Natural killer cell (primary cell): Measurements from ENCODE around the gene ZNF316. TPM values are rescaled to one million over a fixed set of nuclear protein-coding genes. Genes with fewer than 3 reads are reported as not detected.

Source experiments
- ATAC-seq, 3 donors: fragments of 150-1000 bp in 2 of 3; fragments of 200-7000 bp in 1 of 3; cut with Tn5 transposase; 1 replicate in 1 of 3; 2 replicates in 2 of 3; pipeline ENCODE4 v1.10.0; 2021; ENCODE audit warnings: mild to moderate bottlenecking in 2 of 3, moderate library complexity in 2 of 3
- DNase-seq, 2 donors: peaks; one replicate each; pipeline versions ENCODE4 v3.0.0 to v3.0.0-alpha.2; 2013 to 2021; ENCODE audit warnings: mixed read lengths in 1 of 2
- H3K27ac ChIP-seq: one replicate; pipeline ENCODE4 v1.5.1; 2013; ENCODE audit warnings: mild to moderate bottlenecking, low read length
- H3K27me3 ChIP-seq: one replicate; pipeline ENCODE4 v1.6.1; 2013; ENCODE audit warnings: low read length; ENCODE audit not compliant: control insufficient read depth, insufficient read depth
- H3K36me3 ChIP-seq: one replicate; pipeline ENCODE4 v1.6.1; 2013; ENCODE audit warnings: low read length; ENCODE audit not compliant: control insufficient read depth, insufficient read depth
- H3K4me1 ChIP-seq: one replicate; pipeline ENCODE4 v1.6.1; 2013; ENCODE audit warnings: low read length; ENCODE audit not compliant: control insufficient read depth, insufficient read depth
- H3K4me3 ChIP-seq: one replicate; pipeline ENCODE4 v1.5.1; 2013; ENCODE audit warnings: low read length
- H3K9me3 ChIP-seq: one replicate; pipeline ENCODE4 v1.6.1; 2013; ENCODE audit warnings: low read length; ENCODE audit not compliant: control insufficient read depth, insufficient read depth
- H3K27ac Mint-ChIP-seq, 2 donors: one replicate each; pipeline ENCODE4 v1.8.0; 2022; ENCODE audit warnings: mild to moderate bottlenecking in 2 of 2, mixed read lengths in 2 of 2, moderate library complexity in 1 of 2
- H3K27me3 Mint-ChIP-seq, 2 donors: one replicate each; pipeline ENCODE4 v1.8.0; 2022; ENCODE audit warnings: low read depth in 2 of 2, mixed read lengths in 2 of 2
- H3K36me3 Mint-ChIP-seq: one replicate; pipeline ENCODE4 v1.8.0; 2022; ENCODE audit warnings: mixed read lengths
- H3K4me1 Mint-ChIP-seq, 2 donors: one replicate each; pipeline ENCODE4 v1.8.0; 2022; ENCODE audit warnings: mixed read lengths in 2 of 2
- H3K4me3 Mint-ChIP-seq: one replicate; pipeline ENCODE4 v1.8.0; 2022; ENCODE audit warnings: mild to moderate bottlenecking, moderate library complexity, mixed read lengths
- H3K9me3 Mint-ChIP-seq, 2 donors: one replicate each; pipeline ENCODE4 v1.8.0; 2022; ENCODE audit warnings: mixed read lengths in 2 of 2
- CTCF ChIP-seq: fragments of 200-600 bp; IDR thresholded peaks from one replicate; pipeline ENCODE4 v1.8.0; 2022; ENCODE audit warnings: antibody characterized with exemption
- WGBS: methylation state at CpG from one replicate; pipeline ENCODE4 v1.1.7; 2013; ENCODE audit warnings: missing lambda C conversion rate; ENCODE audit not compliant: insufficient coverage; 5-methylcytosine and 5-hydroxymethylcytosine counted together
- intact Hi-C: fragments of 100-400 bp; cut with micrococcal nuclease; formaldehyde crosslinking; loops from one replicate; pipeline ENCODE4 v1.14.2; 2022
- total RNA-seq, 4 donors: library from RNA; stranded (reverse); fragments of 120-200 nt in 1 of 4; gene quantifications; one replicate each; pipeline versions ENCODE4 v1.2.3 to v1.2.4, GENCODE V29; 2013 to 2022

The ZNF316 gene
- total RNA-seq, 3 donors from 2014 or later (not counting 1 experiment from before 2014, with no cell fraction given) = 46.2 to 59.6 (median 49.5) TPM

- Mint-ChIP-seq H3K27me3 (no peaks in the 10 kb centered on the region), H3K4me3 (no peak overlapping the region), H3K4me1 (peaks cover 0 to 13% of the 10 kb centered on the region in 2 donors), H3K9me3 (no peaks in the 10 kb centered on the region), H3K27ac (no peak overlapping the region), H3K36me3 (no peaks in the 10 kb centered on the region)
- Histone ChIP-seq H3K36me3 (peaks cover 9% of the 10 kb centered on the region), H3K9me3 (no peaks in the 10 kb centered on the region), H3K27ac (no peak overlapping the region), H3K4me1 (no peaks in the 10 kb centered on the region), H3K4me3 (no peak overlapping the region), H3K27me3 (no peaks in the 10 kb centered on the region)
- DNase-seq (no peak), ATAC-seq (no peak)
- intact Hi-C loops = no loop called here
- 98% methylated on average over 12 of the region's 12 CpGs for WGBS
- no peak for TF ChIP-seq CTCF
These were observed 28.3 kb upstream of the ZNF316 start for GRCh38 chr7:6608794-6609193.

DNA sequence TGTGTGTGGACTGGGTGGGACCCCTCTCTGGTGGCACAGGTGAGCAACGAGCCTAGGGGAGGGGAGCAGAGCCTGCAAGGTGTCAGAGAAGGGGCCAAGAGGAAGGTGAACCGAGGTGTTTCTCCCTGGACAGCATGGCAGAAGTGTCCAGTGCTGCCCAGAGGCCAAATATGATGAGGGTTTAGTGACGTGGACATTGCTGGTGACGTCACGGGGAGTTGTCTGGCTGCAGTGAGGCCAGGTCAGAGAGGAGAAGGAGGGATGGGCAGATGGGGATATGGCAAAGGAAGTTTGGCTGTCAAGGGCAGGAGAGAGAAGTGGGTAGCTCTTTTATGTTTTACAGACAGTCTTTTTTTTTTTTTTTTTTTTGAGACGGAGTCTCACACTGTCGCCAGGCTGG lies 24.3 kb upstream of the ZNF316 start:
- TF ChIP-seq CTCF = no peak
- Mint-ChIP-seq H3K36me3 (no peaks in the 10 kb centered on the region), H3K27ac (no peak overlapping the region), H3K9me3 (no peaks in the 10 kb centered on the region), H3K4me3 (no peak overlapping the region), H3K27me3 (peaks cover 0 to 3% of the 10 kb centered on the region in 2 donors), H3K4me1 (peaks cover 10 to 24% of the 10 kb centered on the region in 2 donors)
- no peaks in the 10 kb centered on the region for H3K36me3 ChIP-seq
- H3K27me3 ChIP-seq = no peaks in the 10 kb centered on the region
- intact Hi-C loops = no loop called here
- H3K27ac ChIP-seq = no peak overlapping the region
- H3K9me3 ChIP-seq = no peaks in the 10 kb centered on the region
- H3K4me1 ChIP-seq = peaks cover 21% of the 10 kb centered on the region
- H3K4me3 ChIP-seq = no peak overlapping the region
- no peak for ATAC-seq
- 82% methylated on average over 5 of the region's 7 CpGs for whole genome bisulfite sequencing
- DNase-seq = no peak

GRCh38 chr7:6613706-6614105 lies 23.4 kb upstream of the ZNF316 start:
- Histone ChIP-seq H3K27ac (no peak overlapping the region), H3K4me3 (no peak overlapping the region), H3K9me3 (no peaks in the 10 kb centered on the region), H3K36me3 (no peaks in the 10 kb centered on the region), H3K4me1 (peaks cover 21% of the 10 kb centered on the region), H3K27me3 (no peaks in the 10 kb centered on the region)
- no peak overlapping the region for H3K4me3 Mint-ChIP-seq
- H3K27me3 Mint-ChIP-seq = peaks cover 0 to 3% of the 10 kb centered on the region in 2 donors
- H3K9me3 Mint-ChIP-seq = no peaks in the 10 kb centered on the region
- ATAC-seq = no peak
- WGBS = 61% methylated on average over 2 of the region's 2 CpGs
- TF ChIP-seq CTCF = no peak
- no peak overlapping the region for H3K27ac Mint-ChIP-seq
- no peaks in the 10 kb centered on the region for H3K36me3 Mint-ChIP-seq
- DNase-seq = no peak
- H3K4me1 Mint-ChIP-seq = peaks cover 10 to 24% of the 10 kb centered on the region in 2 donors
- intact Hi-C loops = no loop called here
